Measurements from ENCODE around the gene SKI. TPM values are rescaled to one million over a fixed set of nuclear protein-coding genes. Genes with fewer than 3 reads are reported as not detected.

SKI gene
- total and polyA plus RNA-seq, 10 of the 15 experiments (the other 5 are each of a cell fraction or from before 2014, with no cell fraction given), result 0.03 to 14.9 (median 0.96) TPM

DNA sequence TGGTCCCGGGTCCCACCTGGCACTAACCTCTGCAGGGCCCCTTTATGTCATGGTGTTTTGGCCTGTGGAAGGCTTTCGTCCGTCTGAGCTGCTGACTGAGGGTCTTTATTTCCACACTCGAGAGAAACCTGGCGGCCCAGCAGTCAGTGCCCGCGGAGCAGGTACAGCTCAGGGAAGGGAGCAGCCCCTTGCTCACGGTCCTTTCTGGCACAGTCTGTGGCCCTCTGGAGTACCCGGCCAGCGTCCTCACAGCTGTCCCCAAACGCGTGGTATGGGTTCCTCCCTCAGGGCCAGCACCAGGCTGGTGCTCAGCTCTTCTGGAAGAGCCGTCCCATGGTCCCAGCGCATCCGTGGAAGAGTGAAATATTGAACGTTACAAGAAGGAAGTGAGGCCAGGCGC lies 24.3 kb downstream of the SKI start:
- no peak for TF ChIP-seq CREB1 (IDR thresholded peaks at IDR 0.05; ENCODE audit: low read depth)
- TF ChIP-seq, protein P1, sequence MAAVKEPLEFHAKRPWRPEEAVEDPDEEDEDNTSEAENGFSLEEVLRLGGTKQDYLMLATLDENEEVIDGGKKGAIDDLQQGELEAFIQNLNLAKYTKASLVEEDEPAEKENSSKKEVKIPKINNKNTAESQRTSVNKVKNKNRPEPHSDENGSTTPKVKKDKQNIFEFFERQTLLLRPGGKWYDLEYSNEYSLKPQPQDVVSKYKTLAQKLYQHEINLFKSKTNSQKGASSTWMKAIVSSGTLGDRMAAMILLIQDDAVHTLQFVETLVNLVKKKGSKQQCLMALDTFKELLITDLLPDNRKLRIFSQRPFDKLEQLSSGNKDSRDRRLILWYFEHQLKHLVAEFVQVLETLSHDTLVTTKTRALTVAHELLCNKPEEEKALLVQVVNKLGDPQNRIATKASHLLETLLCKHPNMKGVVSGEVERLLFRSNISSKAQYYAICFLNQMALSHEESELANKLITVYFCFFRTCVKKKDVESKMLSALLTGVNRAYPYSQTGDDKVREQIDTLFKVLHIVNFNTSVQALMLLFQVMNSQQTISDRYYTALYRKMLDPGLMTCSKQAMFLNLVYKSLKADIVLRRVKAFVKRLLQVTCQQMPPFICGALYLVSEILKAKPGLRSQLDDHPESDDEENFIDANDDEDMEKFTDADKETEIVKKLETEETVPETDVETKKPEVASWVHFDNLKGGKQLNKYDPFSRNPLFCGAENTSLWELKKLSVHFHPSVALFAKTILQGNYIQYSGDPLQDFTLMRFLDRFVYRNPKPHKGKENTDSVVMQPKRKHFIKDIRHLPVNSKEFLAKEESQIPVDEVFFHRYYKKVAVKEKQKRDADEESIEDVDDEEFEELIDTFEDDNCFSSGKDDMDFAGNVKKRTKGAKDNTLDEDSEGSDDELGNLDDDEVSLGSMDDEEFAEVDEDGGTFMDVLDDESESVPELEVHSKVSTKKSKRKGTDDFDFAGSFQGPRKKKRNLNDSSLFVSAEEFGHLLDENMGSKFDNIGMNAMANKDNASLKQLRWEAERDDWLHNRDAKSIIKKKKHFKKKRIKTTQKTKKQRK (IDR thresholded peaks at IDR 0.05; ENCODE audit: low read depth, low read length), result no peak
- TF ChIP-seq, protein P2, sequence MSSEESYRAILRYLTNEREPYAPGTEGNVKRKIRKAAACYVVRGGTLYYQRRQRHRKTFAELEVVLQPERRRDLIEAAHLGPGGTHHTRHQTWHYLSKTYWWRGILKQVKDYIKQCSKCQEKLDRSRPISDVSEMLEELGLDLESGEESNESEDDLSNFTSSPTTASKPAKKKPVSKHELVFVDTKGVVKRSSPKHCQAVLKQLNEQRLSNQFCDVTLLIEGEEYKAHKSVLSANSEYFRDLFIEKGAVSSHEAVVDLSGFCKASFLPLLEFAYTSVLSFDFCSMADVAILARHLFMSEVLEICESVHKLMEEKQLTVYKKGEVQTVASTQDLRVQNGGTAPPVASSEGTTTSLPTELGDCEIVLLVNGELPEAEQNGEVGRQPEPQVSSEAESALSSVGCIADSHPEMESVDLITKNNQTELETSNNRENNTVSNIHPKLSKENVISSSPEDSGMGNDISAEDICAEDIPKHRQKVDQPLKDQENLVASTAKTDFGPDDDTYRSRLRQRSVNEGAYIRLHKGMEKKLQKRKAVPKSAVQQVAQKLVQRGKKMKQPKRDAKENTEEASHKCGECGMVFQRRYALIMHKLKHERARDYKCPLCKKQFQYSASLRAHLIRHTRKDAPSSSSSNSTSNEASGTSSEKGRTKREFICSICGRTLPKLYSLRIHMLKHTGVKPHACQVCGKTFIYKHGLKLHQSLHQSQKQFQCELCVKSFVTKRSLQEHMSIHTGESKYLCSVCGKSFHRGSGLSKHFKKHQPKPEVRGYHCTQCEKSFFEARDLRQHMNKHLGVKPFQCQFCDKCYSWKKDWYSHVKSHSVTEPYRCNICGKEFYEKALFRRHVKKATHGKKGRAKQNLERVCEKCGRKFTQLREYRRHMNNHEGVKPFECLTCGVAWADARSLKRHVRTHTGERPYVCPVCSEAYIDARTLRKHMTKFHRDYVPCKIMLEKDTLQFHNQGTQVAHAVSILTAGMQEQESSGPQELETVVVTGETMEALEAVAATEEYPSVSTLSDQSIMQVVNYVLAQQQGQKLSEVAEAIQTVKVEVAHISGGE (CRISPR knock-in tag; IDR thresholded peaks at IDR 0.05), result no peak
- TF ChIP-seq, protein P3, sequence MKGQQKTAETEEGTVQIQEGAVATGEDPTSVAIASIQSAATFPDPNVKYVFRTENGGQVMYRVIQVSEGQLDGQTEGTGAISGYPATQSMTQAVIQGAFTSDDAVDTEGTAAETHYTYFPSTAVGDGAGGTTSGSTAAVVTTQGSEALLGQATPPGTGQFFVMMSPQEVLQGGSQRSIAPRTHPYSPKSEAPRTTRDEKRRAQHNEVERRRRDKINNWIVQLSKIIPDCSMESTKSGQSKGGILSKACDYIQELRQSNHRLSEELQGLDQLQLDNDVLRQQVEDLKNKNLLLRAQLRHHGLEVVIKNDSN (IDR thresholded peaks at IDR 0.05; ENCODE audit: borderline replicate concordance, extremely low read length, insufficient read depth, low read depth, low read length), result no peak
- TF ChIP-seq, protein P4, sequence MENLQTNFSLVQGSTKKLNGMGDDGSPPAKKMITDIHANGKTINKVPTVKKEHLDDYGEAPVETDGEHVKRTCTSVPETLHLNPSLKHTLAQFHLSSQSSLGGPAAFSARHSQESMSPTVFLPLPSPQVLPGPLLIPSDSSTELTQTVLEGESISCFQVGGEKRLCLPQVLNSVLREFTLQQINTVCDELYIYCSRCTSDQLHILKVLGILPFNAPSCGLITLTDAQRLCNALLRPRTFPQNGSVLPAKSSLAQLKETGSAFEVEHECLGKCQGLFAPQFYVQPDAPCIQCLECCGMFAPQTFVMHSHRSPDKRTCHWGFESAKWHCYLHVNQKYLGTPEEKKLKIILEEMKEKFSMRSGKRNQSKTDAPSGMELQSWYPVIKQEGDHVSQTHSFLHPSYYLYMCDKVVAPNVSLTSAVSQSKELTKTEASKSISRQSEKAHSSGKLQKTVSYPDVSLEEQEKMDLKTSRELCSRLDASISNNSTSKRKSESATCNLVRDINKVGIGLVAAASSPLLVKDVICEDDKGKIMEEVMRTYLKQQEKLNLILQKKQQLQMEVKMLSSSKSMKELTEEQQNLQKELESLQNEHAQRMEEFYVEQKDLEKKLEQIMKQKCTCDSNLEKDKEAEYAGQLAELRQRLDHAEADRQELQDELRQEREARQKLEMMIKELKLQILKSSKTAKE (IDR thresholded peaks at IDR 0.05; ENCODE audit: low read depth, poor library complexity, severe bottlenecking), result no peak
- Histone ChIP-seq H3K27me3 (replicated peaks in 1 of 2; ENCODE audit: control insufficient read depth in 2 of 2, insufficient read depth in 2 of 2, low read length in 1 of 2) (no peaks in the 10 kb centered on the region), H3K4me3 (no peak overlapping the region), H2AFZ (ENCODE audit: control insufficient read depth, low read depth, low read length) (no peak overlapping the region), H3K36me3 (ENCODE audit: control insufficient read depth in 2 of 2, insufficient read depth in 2 of 2, low read length in 1 of 2) (peaks cover 0 to 7% of the 10 kb centered on the region in 2 experiments; a peak in 2 of 4 replicates), H3K4me2 (ENCODE audit: control insufficient read depth, insufficient read depth) (no peak overlapping the region), H3K9ac (ENCODE audit: control insufficient read depth, insufficient read depth, low read length) (no peak overlapping the region), H3K27ac (ENCODE audit: control insufficient read depth, insufficient read depth) (no peak overlapping the region), H4K20me1 (ENCODE audit: control insufficient read depth, insufficient read depth) (no peaks in the 10 kb centered on the region; the same call in 1 of the 2 replicates), H3K4me1 (ENCODE audit: control insufficient read depth, insufficient read depth, low read length) (peaks cover 19% of the 10 kb centered on the region), H3K9me3 (replicated peaks; ENCODE audit: control insufficient read depth, insufficient read depth, low read length) (peaks cover 16% of the 10 kb centered on the region), H3K79me2 (ENCODE audit: control insufficient read depth, insufficient read depth, low read length) (peaks cover 9% of the 10 kb centered on the region)
- intact Hi-C loops (cut with micrococcal nuclease; ENCODE audit: unreplicated experiment) (no loop called here), in situ Hi-C loops (cut with MboI) (no loop called here)
- no TSS peak for BruUV-seq (replicated peaks)
- SMC1A ChIA-PET (ENCODE audit: uncharacterized antibody, unreplicated experiment), result no interaction called here
- CTCF ChIA-PET, result no interaction called here
- DNase-seq (ENCODE audit: low read depth, low spot score) (no peak), FAIRE-seq (no peak), ATAC-seq (no peak)
- RAD21 ChIA-PET (ENCODE audit: unreplicated experiment), result no interaction called here
- 98% methylated on average over 13 of the region's 17 CpGs for WGBS (ENCODE audit: insufficient coverage, insufficient replicate concordance, low lambda C conversion rate, missing lambda C conversion rate)
- POLR2A ChIA-PET, result no interaction called here
